Thyroid gland (tissue), 4 donors: ENCODE results near the gene GRAMD1C. TPM values are rescaled to one million over a fixed set of nuclear protein-coding genes. Genes with fewer than 3 reads are reported as not detected.

Experiments
- DNase-seq, 2 donors: peaks; one replicate each; pipeline ENCODE4 v3.0.0-alpha.2; 2019
- H3K27ac ChIP-seq, 3 donors: fragments of 200-600 bp; sonication (generic); 1 replicate in 2 of 3; 2 replicates in 1 of 3; pipeline ENCODE4 v1.5.1; 2016 to 2019; ENCODE audit warnings: mild to moderate bottlenecking in 1 of 3, moderate library complexity in 1 of 3
- H3K27me3 ChIP-seq: fragments of 200-600 bp; sonication (generic); one replicate; pipeline ENCODE4 v1.5.1; 2019
- H3K36me3 ChIP-seq, 2 donors: fragments of 200-600 bp; sonication (generic); one replicate each; pipeline ENCODE4 v1.5.1; 2016 to 2019
- H3K4me1 ChIP-seq, 2 donors: fragments of 200-600 bp; sonication (generic); one replicate each; pipeline ENCODE4 v1.5.1; 2017 to 2019
- H3K4me3 ChIP-seq, 3 donors: fragments of 200-600 bp; sonication (generic); replicated peaks in 1 of 3; 1 replicate in 2 of 3; 2 replicates in 1 of 3; pipeline ENCODE4 v1.5.1; 2016; ENCODE audit warnings: mild to moderate bottlenecking in 1 of 3
- H3K9me3 ChIP-seq: fragments of 200-600 bp; sonication (generic); one replicate; pipeline ENCODE4 v1.5.1; 2017
- CTCF ChIP-seq, 6 experiments: fragments of 200-600 bp in 3 of 6; fragments of 450-650 bp in 3 of 6; sonication (generic) in 3 of 6; IDR thresholded peaks; one replicate each; pipeline ENCODE4 v1.5.1; 2016 to 2019; ENCODE audit warnings: antibody characterized with exemption in 6 of 6, mild to moderate bottlenecking in 2 of 6, inconsistent platforms in 1 of 6, moderate library complexity in 1 of 6
- POLR2A ChIP-seq, 2 donors: fragments of 450-650 bp; IDR thresholded peaks; one replicate each; pipeline ENCODE4 v1.6.1; 2017; ENCODE audit warnings: antibody characterized with exemption in 2 of 2, mild to moderate bottlenecking in 2 of 2, moderate library complexity in 1 of 2
- WGBS, 2 donors: methylation state at CpG; one replicate each; pipeline ENCODE4 v1.1.5; 2017; 5-methylcytosine and 5-hydroxymethylcytosine counted together
- intact Hi-C: fragments of 100-400 bp; cut with DNase I; formaldehyde crosslinking; loops from one replicate; pipeline ENCODE4 v1.15.1; 2023
- total RNA-seq, 4 donors: library from RNA; depleted of rRNA; stranded (reverse); fragments of >200 nt; gene quantifications; one replicate each; pipeline ENCODE4 v1.2.3, GENCODE V29; 2016

Gene GRAMD1C
- total RNA-seq, 4 donors from 2014 or later, result 5.8 to 20.2 (median 9.1) TPM

GRCh38 chr3:113985541-113985940 lies 147.0 kb downstream of the GRAMD1C start:
- H3K9me3 ChIP-seq, result no peaks in the 10 kb centered on the region
- no peak overlapping the region for H3K27ac ChIP-seq
- DNase-seq, result no peak
- H3K4me1 ChIP-seq, result no peaks in the 10 kb centered on the region
- WGBS, 2 donors, result 55 to 76% methylated on average over 4 of the region's 4 CpGs
- intact Hi-C loops, result no loop called here
- no peak overlapping the region for H3K4me3 ChIP-seq
- H3K36me3 ChIP-seq, result no peaks in the 10 kb centered on the region
- TF ChIP-seq POLR2A (IDR thresholded peaks at IDR 0.05) (no peak), CTCF (IDR thresholded peaks at IDR 0.05) (no peak)
- H3K27me3 ChIP-seq, result no peaks in the 10 kb centered on the region

Other genes starting within 250 kb of the GRAMD1C start
- 10 to 100 TPM; 21.4 to 33.4 (median 26.3) TPM for gene USF3, start 142.1 kb upstream of the GRAMD1C start, total RNA-seq
- 100 to 1,000 TPM; 110 to 133 (median 119) TPM for gene NAA50, start 92.5 kb upstream of the GRAMD1C start, total RNA-seq
- gene ATP6V1A, start 91.8 kb upstream of the GRAMD1C start, total RNA-seq, result 100 to 1,000 TPM in 2 of 4 donors, 10 to 100 TPM in 2; 75.4 to 157 (median 112) TPM
- gene ZDHHC23, start 109.2 kb downstream of the GRAMD1C start, total RNA-seq, result 10 to 100 TPM; 16.8 to 35.0 (median 25.7) TPM
- 10 to 100 TPM; 10.5 to 17.3 (median 12.9) TPM for gene CCDC191, start 217.7 kb downstream of the GRAMD1C start, total RNA-seq
- 10 to 100 TPM; 18.5 to 33.3 (median 21.6) TPM for gene QTRT2, start 217.9 kb downstream of the GRAMD1C start, total RNA-seq